Coronary artery (tissue), 2 donors: Measurements from ENCODE around the gene CYP3A4.
"Not testable (repeated sequence)": the region's sequence is repeated elsewhere in the genome, so short reads cannot be mapped to it uniquely, and the experiment has no call there.

Experiments
- DNase-seq: peaks from one replicate; pipeline ENCODE4 v3.0.0-alpha.2; 2017; ENCODE audit warnings: low spot score
- H3K27ac ChIP-seq, 2 donors: fragments of 200-600 bp; sonication (generic); one replicate each; pipeline ENCODE4 v1.5.1; 2016 to 2019
- H3K4me3 ChIP-seq: fragments of 200-600 bp; sonication (generic); 2 replicates; pipeline ENCODE4 v1.5.1; 2016; ENCODE audit warnings: mild to moderate bottlenecking, moderate library complexity
- CTCF ChIP-seq: fragments of 200-600 bp; sonication (generic); IDR thresholded peaks from one replicate; pipeline ENCODE4 v1.5.1; 2019; ENCODE audit warnings: antibody characterized with exemption

The CYP3A4 gene

GRCh38 chr7:99806839-99807478 lies 23.0 kb upstream of the CYP3A4 start:
- H3K27ac ChIP-seq, result no peak overlapping the region
- no peak overlapping the region for H3K4me3 ChIP-seq
- DNase-seq, result no peak
- TF ChIP-seq CTCF, result no peak

GRCh38 chr7:99805641-99806040 lies 21.7 kb upstream of the CYP3A4 start:
- TF ChIP-seq CTCF, result no peak
- DNase-seq, result no peak
- no peak overlapping the region for H3K4me3 ChIP-seq
- H3K27ac ChIP-seq, result no peak overlapping the region

GRCh38 chr7:99803118-99803517 lies 19.1 kb upstream of the CYP3A4 start:
- not testable (repeated sequence) for DNase-seq, H3K27ac ChIP-seq, H3K4me3 ChIP-seq

- not testable (repeated sequence) for H3K4me3 ChIP-seq, H3K27ac ChIP-seq, DNase-seq
Measured at GRCh38 chr7:99801407-99801806, 17.4 kb upstream of the CYP3A4 start.

GRCh38 chr7:99798972-99799371 lies 15.0 kb upstream of the CYP3A4 start:
- no peak for DNase-seq
- TF ChIP-seq CTCF, result no peak
- no peak overlapping the region for H3K27ac ChIP-seq
- no peak overlapping the region for H3K4me3 ChIP-seq

- not testable (repeated sequence) for DNase-seq, H3K27ac ChIP-seq, H3K4me3 ChIP-seq
Measured at GRCh38 chr7:99795864-99796263, 11.9 kb upstream of the CYP3A4 start.

GRCh38 chr7:99794585-99795502 lies 10.9 kb upstream of the CYP3A4 start:
- TF ChIP-seq CTCF, result no peak
- no peak for DNase-seq
- H3K4me3 ChIP-seq, result no peak overlapping the region
- H3K27ac ChIP-seq, result no peak overlapping the region

- no peak for DNase-seq
- no peak for TF ChIP-seq CTCF
- no peak overlapping the region for H3K4me3 ChIP-seq
- no peak overlapping the region for H3K27ac ChIP-seq
Measured at GRCh38 chr7:99793443-99793842, 9.5 kb upstream of the CYP3A4 start.
